GM12801 (cell line): ENCODE data around the gene ABL2.

Experiments used
- TF ChIP-seq, protein P1 (sequence below): IDR thresholded peaks from one replicate; pipeline ENCODE4 v1.5.1; 2011; ENCODE audit warnings: control low read depth; ENCODE audit not compliant: insufficient read length; ENCODE audit errors: extremely low read depth

The ABL2 gene

DNA sequence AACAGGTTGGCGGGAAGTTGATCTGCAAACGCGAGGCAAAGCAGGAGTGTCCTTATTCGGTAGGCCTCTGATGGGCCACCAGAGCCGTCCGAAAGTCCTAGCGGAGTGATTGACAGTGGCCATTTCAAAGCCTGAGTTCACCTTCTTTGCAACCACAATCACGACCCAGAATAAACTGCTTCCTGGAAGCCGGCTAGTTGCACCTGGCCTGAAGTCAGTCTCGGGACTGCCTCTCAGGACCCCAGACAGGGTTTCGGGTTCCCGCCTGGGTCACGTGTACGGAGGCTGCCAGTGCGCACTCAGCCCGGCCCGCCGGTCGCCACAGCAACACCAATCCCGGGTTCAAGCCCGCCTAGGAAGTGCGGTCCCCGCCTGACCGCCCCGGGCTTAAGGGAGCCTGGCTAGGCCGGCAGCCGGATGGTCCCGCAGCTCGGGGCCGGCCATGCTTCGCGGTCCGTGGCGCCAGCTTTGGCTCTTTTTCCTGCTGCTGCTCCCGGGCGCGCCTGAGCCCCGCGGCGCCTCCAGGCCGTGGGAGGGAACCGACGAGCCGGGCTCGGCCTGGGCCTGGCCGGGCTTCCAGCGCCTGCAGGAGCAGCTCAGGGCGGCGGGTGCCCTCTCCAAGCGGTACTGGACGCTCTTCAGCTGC, 147.7 kb downstream of the ABL2 start, which contains the start of gene TOR3A:
TOR3A (plus strand) TSS at position 384 of the 646 bp plus-strand sequence; CDS start at position 443, 59 bp downstream.
- TF ChIP-seq, protein P1, sequence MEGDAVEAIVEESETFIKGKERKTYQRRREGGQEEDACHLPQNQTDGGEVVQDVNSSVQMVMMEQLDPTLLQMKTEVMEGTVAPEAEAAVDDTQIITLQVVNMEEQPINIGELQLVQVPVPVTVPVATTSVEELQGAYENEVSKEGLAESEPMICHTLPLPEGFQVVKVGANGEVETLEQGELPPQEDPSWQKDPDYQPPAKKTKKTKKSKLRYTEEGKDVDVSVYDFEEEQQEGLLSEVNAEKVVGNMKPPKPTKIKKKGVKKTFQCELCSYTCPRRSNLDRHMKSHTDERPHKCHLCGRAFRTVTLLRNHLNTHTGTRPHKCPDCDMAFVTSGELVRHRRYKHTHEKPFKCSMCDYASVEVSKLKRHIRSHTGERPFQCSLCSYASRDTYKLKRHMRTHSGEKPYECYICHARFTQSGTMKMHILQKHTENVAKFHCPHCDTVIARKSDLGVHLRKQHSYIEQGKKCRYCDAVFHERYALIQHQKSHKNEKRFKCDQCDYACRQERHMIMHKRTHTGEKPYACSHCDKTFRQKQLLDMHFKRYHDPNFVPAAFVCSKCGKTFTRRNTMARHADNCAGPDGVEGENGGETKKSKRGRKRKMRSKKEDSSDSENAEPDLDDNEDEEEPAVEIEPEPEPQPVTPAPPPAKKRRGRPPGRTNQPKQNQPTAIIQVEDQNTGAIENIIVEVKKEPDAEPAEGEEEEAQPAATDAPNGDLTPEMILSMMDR, result no peak

DNA sequence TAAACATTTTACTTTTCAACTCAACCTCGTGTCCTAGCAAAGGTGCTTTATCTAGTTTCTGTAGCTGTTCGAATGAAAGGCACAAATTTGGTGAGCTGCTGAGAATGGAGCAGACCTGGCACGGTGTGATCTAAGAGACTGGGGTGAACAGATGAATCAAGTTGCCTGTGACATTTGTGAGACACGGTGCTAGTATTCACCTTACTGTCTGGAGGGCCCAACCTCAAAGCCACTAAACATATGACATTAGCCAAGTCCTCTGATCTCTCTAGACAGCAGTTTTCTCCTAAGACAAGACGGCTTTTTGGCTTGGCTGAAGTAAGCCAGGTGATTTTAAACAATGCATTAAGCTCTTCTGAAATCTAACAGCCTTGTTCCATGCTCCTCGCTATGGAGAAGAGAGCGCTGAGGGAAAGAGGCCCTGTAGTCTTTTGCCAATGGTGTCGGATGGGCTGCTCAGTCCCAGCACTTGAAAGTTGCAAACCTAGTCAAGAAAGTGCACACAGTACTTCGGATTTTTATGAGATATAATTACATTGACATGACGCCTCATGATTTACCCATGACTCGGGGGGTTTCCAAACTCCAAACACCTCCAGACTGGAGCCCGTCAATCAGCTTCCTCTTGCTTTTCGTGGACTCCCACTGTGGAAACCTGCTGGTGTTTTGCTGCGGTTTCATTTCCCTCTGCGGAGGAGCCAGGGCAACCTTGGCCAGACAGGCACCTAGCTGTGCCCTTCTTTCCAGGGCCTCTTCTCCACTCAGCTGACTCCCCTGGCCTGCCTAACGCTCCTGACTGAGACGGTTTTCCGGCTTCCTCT, 148.4 kb downstream of the ABL2 start:
- TF ChIP-seq, protein P1, result no peak

- TF ChIP-seq, protein P1, result no peak
Observed at GRCh38 chr1:179079113-179079761, 150.2 kb downstream of the ABL2 start.

DNA sequence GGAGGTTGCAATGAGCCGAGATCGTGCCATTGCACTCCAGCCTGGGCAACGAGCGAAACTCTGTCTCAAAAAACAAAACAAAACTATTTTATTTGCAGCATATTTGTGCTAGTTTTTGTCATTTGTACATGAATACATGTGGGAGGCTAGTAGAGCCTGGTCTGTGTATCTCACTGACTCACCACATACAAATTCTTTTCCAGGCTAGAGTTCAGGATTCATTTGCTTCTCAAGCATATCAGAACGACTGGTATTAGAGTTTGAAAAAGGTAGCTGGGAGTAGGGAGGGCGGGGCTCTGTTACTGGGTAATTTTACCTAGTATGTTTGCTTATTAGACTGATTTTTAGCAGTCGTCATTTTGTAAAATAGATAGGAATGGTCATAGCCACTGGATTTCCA, 152.1 kb downstream of the ABL2 start:
- TF ChIP-seq, protein P1, result no peak

GRCh38 chr1:179066471-179066870, 163.0 kb downstream of the ABL2 start:
- TF ChIP-seq, protein P1, result no peak

DNA sequence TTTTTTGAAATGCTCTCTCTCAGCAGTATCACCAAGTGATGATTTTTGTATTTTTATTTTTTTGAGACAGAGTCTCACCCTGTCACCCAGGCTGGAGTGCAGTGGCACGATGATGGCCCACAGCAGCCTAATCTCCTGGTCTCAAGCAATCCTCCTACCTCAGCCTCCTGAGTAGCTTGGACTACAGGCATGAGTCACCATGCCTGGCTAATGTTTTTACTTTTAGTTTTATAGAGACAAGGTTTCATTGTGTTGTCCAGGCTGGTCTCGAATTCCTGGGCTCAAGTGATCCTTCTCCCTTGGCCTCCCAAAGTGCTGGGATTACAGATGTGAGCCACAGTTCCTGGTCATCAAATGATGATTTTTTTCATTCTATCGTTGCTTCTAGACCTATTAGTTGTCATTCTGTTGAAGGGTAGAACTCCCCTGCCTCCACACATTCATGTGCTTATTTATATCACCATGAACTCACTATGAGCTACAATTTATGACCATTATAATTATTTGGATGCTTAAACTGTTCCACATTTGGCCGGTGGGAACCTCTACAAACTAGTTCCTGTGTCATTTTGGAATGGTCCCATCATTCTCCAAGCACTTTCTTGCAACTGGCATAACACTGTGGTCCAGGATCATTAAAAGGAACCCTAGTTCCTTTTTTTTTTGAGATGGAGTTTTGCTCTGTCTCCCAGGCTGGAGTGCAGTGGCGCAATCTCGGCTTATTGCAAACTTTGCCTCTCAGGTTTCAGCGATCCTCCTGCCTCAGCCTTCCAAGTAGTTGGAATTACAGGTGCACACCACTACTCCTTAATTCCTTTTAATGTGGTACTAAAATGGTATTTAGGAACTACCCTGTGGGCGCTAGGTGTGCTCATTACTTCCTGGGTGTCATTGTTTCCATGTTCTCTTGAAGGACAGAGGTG, 167.9 kb downstream of the ABL2 start:
- TF ChIP-seq, protein P1, result no peak
